NCI-H128 (cell line): Measurements from ENCODE around the gene HOXB5.

ENCODE experiments used
- DNase-seq: peaks from one replicate; lab custom pipeline; 2025; ENCODE audit not compliant: unreplicated experiment; lab: John Stamatoyannopoulos, UW

The HOXB5 gene

GRCh38 chr17:48617471-48618255 lies 24.1 kb upstream of the HOXB5 start:
- no peak for DNase-seq

DNA sequence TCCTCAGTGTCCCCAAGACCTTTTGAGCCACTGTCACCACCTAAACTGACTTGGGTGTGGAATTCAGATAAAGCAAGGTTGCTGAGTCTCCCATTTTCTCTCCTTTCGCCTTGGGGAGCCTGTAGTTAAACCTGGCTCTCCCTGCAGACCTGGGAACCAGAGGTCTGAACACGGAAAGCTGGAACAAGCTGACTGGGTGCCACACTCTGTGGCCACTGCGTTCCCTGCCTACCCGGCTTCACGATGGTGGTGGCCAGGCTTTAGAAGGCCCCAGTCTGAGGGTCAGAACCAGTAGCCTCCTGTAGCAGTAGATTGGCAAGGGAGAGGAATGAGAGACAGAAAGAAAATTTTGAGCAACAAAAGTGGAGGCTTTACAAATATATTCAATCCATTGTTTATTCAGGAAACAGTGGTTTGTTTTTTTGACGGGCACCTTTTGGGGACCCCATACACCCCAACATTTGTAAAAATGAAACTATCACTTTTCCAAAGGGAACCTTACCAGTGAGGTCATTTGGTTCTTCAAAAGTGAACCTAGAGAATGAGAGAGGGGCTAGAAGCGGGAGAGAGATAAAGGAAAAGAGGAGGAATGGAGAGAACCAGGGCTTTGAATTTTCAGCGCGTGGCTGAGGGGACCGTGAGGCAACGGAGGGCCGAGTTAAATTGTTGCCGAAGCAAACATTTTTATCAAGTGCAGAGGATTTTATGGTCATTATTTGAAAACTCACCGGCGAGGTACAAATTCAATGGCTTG lies 23.3 kb upstream of the HOXB5 start:
- no peak for DNase-seq

DNA sequence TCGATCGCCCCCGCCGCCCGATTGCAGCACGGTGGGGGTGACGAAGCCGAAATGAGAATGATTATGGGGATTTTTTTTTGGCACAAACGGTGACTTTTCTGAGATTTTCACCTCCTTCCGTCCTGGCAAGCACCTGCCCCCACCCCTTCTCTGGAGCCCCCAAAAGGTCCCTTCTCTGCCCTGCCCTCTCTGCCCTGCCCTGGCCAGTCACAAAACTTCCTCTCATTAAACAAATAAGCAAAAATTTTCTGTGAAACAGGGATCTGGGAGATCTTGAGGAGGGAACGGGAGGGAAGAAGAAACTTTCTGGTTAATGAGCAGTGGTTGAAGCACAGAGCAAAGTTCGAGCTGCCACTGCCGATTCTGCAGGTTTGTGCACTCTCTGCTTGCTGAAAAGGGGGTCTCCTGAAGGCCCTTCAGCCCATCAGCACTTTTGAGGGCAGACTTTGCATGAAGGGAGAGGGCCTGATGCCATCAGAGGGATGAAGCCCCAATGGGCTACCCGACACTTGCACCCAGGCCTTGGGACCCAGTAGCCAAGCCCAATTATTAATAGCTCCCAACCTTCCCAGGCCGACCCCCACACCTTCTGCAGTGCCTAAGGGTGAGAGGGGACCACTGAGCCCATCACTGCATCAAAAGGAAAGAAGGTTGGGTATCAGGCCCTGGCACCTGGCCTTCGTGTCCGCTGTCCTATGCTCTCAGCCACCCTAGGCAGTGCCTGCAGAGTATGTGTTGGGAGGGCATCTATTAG lies 22.6 kb upstream of the HOXB5 start:
- no peak for DNase-seq

GRCh38 chr17:48615047-48615962 lies 21.7 kb upstream of the HOXB5 start, which contains the start of gene HOXB8:
Gene HOXB8 (minus strand): TSS chr17:48615292. CDS start chr17:48614704, 588 bp downstream.
- DNase-seq: no peak

DNA sequence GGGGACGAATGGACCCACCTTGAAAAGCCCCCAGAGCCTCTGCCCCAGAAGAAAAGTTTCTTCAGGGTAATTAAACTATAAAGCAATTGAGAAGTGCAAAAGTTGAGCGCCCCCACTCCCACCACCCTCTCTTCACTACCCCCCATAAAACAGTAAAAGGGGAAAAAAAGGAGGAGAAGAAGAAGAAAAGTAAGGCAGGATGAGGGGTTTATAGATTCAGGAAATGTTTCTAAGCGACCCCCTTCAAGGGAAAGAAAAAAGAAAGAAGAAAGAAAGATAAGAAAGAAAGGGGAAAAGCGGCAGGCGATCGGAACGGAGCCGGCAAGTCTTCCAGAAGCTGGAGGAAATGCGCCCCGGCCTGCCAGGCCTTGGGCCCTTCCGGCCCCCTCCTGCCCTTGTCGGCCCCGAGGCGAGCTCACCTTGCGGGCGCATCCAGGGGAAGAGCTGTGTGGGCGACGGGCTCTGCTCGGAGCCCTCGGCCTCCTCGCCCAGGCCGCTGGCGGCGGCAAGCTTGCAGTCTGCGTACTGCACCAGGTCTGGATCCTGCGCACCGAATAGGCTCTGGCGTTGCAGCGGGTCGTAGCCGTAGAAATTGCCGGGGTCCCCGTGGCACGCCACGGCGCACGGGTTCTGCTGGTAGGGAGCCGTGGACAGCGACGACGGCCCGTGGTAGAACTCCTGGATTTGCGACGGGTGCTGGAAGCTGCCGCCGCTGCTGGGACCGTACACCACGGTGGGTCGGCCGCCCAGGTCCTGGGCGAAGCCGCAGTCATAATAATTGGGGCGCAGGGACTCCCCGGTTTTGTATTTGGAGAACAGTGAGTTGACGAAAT lies 20.5 kb upstream of the HOXB5 start:
- DNase-seq: no peak

GRCh38 chr17:48612854-48613691 lies 19.5 kb upstream of the HOXB5 start:
- DNase-seq: no peak

GRCh38 chr17:48612456-48612853 lies 18.9 kb upstream of the HOXB5 start:
- DNase-seq: no peak

DNA sequence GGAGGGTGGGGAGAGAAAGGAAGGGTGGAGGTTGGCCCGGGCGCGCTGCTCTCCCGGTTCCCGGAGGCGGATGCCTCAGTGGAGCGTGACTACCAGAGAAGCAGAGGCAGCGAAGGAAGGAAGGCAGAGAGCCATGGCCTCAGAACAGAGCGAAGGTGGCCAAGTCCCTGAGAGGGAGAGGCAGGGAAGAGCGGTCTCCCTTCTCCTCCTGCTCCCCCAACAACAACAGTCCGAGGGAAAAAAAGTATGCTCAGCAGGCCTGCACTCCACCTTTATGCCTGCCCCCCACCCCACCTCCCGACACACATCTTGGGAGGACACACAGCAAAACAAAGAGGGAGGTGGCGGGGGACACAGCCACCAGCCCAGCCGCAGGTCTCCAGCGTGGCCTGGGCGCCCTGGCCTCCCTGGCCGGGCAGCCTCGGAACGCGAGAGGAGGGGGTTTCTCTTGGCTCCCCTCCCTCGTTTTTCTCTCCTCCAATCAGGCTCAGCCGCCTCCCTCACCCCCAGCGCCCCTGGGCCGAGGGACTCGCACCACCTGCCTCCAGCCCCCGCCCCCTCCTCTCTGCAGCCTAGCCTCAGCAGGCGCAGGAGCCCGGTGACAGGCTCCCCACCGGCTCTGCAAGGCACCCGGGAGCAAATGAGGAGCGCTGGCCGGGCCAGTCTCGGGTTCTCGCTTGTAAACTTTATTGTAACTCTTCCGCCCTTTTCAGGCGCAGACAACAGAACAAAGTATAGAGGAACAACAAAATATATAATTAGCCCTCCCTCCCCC lies 18.3 kb upstream of the HOXB5 start:
- DNase-seq: peak; percentile 44

- no peak for DNase-seq
Observed at GRCh38 chr17:48611213-48611612, 17.6 kb upstream of the HOXB5 start.

- DNase-seq: no peak
Observed at GRCh38 chr17:48610282-48611211, 17.0 kb upstream of the HOXB5 start, which contains the start of gene HOXB7. Gene HOXB7 (minus strand): TSS chr17:48611017. CDS start chr17:48610918, 99 bp downstream.

GRCh38 chr17:48609759-48610281 lies 16.2 kb upstream of the HOXB5 start:
- DNase-seq: no peak

DNA sequence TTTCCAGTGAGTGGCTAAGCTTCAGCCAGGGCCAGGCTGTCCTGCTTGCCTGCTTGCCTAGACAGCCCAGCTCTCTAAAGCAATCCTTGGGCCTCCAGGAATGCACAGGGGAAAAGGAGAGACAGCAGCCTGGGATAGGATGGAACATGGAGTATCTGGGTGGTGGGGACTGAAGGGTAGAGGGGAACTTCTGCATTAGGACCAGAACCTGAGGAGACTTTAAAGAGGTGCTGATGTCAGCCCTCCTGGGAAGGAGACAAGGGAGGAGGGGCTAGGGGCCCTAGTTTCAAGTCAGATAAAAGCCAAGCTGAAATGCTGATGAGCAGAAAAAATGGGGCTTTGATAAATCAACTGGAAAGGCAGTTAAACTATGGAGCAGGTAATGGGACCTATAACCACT lies 15.5 kb upstream of the HOXB5 start:
- no peak for DNase-seq

DNA sequence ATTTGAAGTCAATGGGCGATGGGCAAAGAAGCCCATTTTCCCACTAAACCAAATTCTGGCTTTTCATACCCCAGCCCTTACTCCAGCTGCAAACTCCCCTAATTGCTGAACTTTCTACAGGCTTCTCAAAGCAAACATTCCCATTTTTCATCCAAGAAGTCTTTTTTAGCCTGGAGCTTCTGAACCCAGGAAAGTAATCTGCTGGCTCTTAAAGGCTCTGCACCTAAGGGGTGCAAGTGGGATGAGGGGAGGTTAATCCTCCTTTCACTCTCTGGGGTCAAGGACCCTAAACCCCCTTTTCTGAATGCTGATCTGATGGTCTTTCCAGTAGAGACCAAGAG lies 14.9 kb upstream of the HOXB5 start:
- DNase-seq: no peak

- DNase-seq: no peak
Observed at GRCh38 chr17:48606892-48607614, 13.5 kb upstream of the HOXB5 start.

GRCh38 chr17:48605991-48606891 lies 12.7 kb upstream of the HOXB5 start:
- DNase-seq: no peak
